ENCODE results near the gene SUGCT.

Gene SUGCT

DNA sequence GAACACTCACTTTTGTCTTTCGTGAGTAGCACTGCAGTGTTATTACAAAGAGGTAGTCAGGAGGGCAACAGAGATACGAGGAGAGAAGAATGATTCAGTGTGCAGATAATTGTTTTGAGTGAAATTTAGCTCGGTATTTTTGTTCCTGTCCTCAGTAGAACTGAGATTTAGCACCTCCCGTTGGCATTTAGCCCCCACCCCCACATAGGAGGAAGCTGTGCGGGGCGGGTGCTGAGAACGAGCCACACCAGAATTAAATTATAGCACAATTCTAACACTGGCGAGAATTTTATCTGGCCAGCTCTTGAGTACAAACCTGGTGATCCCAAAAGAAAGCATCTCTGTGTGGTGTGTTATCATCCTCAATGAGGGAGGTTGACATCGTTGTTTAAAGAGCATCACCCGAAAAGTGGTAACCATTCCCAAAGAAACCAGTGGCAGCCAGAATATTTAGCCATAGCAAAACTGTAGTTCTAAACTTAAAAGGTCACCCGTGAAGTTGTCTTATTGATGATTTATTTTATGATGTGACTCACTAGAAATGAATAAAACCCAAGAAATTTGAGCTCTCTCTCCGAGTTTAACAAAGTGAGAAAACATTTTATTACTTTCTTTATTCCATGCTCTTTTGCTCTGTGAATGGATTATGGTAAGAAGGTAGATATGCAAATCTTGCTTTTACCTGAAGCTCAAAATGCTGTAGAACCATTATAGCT lies 612.2 kb downstream of the SUGCT start:
- no peak for DNase-seq

DNA sequence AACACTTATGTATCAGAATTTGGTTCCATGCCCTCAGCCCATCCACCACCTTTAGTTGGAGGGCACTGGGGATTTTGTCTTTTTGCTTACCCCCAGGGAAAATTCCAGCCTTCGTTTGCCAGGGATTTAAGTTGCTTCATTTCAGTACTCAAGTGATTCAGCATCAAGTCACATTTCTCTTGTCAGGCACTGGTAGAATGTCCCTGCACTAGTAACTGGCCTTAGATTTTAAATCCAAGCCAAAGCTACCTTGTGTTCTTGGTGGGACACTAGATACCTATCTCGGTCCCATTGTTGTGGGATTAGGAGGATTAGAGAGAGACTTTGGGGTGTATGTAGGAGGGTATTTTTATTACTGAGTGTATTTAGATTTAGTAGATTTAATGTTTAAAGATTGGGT lies 613.1 kb downstream of the SUGCT start:
- DNase-seq: no peak

DNA sequence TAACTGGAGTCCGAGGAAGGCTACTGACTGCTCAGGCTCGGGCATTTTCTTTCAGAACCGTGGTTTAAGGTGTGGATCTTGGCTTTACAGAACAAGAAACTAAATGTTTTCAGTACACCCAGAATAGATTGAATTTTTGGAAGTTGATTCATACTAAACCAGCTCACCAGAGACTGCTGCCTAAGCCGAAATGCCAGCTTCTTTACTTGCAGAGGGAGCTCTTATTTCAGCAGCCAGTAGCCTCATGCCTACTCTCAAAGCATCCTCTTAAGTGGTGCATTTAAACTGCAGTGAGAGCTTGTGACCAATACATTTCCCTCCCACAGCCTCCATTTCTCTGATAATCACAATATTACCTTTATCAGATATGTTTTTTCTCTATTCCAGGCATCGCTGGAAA lies 615.1 kb downstream of the SUGCT start:
- no peak for DNase-seq

DNA sequence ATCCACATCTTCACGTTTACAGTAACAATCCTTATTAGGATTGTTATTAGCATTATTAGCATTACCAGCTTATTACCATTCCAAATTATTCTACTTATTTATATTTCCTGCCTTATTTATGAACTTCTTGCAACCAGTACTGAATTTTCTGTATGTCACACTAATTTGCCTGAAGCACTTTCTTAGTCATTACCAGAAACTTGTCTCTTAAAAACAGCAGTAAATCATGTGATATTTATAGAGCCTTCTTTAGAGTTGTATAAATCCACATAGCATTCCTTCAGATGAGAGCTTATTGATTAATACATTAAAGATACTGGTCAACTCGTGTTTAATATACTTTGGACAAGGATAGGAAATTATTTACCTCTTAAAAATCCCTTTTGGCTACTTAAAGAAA lies 618.6 kb downstream of the SUGCT start:
- DNase-seq: no peak

DNA sequence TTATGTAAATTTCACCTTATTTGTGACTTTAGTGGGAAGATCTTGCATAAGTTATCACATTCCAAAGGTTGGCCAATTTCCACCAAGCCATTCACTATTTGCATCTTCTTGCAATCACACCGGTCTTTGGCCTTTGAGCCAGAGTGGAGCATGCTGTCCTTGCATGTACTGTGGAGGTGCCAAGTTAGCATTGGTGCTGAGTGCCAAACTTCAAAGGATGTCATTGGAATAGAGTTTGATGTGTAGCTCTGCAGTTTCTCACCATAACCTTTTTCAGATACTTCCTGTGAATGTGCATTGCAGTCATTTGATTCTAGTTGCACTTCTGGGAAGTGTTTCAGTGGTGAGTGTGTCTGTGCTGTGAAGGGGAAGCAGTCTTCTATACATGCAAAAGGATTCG lies 620.6 kb downstream of the SUGCT start:
- DNase-seq: no peak

DNA sequence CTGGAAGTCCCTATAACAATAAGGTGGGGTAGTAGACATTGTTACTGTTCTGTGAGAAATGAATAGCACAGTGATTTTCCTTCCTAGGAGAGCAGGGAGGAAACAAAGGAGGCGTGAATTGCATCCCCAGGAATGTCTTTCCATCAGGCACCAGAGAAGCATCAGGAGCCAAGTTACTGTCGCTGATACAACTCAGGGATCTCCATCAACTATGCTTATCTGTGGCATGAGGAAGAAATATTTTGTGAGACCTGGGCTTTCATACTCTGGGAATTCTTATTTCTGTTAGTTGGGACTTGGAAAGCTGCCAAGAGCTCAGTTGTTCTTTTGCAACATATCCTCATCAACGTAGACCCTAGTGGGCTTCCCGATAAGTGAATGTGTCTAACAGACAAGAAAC lies 622.3 kb downstream of the SUGCT start:
- DNase-seq: no peak

DNA sequence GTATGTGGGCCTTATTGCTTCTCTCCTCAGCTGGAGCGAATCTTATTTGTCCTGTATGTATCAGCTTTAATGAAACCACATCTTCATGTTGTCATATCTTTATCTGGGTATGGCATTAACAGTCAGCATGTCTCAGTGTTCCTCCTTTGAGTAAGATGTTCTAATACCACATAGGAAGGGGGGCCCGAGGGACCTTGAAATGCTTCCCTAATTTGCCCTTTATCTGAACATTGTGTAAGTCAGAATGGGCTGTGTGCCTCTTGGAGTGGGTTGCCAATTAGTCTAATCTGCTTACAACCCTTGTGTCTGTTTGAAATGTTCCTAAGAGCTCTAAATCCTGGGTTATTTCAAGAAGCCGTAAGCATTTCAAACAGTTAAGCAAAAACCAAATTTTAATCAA lies 623.8 kb downstream of the SUGCT start:
- DNase-seq: no peak

DNA sequence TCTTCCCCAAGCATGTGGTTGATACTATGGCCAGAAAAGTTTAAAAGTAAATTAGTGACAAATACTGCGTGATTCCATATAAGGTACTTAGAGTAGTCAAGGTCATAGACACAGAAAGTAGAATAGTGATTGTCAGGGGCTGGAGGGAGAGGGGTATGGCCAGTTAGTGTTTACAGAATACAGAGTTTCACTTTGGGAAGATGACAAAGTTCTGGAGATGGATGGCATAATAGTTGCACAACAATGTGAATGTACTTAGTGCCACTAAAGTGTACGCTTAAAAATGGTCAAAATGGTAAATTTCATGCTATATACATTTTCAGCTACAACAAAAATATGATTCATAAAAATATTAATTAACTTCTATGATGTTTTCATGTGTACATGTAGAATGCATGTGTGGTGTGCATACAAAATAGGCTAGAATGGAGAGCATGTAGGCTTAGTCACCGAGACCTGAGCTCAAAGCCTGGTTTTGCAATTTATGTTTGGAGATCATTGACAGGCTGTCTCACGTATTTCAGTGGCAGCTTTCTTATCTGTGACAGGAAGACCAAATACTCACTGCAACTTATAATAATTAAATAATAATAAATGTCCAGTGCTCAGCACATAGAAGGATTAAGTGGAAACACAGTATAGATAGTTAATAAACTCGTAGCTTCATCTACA lies 625.6 kb downstream of the SUGCT start:
- no peak for DNase-seq

DNA sequence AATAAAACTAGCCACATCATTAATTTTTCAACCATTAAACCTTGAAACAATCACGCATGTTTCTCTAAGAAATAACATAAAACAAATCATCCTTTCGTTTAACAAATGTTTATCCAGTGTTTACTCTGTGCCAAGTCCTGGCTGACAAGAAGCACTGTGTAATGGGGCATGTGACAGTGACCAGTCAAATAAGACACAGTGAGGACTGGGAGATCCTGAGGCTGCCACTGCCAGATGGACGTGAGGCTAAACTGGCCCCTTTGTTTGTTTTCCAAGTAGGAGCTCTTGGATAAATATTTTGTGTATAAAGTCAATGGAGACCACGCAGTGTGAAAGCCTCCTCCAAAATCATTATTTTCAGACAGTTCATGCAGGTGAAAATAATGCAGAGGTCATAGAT lies 626.2 kb downstream of the SUGCT start:
- DNase-seq: no peak

DNA sequence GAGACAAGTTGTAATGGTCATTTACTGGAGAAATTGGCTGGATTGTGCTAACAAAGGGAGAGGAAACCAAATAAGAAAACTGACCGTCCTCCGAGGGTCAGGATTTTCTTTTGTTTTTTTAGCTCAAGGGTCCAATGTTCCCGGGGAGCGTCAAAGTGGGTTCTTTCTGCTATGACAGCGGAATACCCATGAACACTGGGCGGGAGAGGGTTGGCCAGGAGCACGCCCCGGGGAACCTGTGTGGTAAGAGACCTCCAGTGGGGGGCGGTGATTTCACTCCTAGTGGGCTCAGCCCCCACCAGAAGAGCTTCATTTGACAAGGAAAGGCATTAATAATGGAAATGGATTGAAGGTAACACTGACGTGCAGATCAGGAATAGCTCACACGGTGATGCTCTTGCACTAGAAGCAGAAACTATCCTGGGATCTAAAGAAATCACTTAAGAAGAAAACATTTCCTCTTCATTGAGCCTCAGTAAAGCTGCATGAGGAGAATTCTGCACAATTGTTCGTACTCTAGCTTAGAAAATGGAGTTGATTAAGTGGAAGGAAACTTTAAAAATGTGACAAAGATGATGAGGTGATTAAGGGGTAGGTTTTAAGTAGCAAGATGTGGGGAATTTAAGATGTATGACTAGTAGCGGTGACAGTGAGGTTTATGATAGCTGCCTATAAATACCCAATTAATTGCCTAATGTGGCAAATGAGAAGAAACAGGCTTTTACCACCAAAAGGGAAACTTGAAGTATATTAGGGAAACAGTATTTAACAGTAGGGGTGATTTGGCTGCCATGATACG lies 627.2 kb downstream of the SUGCT start:
- DNase-seq: no peak

DNA sequence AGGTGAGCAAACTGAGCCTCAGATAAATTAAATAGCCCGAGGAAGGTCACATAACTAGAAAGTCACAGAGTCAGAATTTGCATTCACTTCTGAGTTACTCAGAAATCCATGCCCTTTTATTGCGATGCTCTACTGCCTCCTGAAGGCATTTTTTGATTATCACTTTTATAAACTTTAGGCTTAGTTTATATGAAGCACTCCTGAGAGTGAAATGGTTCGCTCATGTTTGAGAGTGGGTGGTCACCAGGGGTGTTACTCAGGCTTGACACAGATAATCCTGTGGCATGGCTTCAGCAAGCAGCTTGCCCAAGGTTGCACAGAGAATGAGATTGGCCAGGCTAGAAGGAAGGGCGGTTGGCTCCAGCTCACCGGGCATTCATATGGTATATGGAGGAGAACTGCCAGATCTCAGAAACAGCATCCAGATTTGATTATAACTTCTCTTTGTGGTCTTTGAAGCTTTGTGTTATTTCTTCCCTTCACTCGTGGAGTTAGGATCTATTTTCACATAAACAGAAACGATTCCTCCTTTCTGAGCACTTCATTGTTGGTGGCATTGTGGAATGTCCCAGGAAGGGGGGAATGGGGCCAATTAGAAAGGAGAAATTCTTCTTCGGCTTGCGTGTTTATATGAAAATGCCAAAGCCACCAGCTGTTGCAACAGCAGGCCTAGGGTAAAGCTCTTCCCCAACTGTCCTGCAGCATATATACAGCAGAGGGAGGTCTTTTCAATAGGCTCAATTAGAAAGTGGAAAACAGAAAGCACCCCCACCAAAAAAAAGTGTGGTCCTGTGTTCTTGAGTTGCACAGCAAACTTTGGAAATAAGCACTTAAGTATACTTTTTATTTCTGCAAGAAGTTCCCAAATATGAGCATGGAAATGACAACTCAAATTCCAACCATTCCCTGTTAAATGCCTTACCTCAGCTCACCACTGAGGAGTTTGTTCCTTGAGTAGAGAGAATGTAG lies 628.8 kb downstream of the SUGCT start:
- DNase-seq: no peak

DNA sequence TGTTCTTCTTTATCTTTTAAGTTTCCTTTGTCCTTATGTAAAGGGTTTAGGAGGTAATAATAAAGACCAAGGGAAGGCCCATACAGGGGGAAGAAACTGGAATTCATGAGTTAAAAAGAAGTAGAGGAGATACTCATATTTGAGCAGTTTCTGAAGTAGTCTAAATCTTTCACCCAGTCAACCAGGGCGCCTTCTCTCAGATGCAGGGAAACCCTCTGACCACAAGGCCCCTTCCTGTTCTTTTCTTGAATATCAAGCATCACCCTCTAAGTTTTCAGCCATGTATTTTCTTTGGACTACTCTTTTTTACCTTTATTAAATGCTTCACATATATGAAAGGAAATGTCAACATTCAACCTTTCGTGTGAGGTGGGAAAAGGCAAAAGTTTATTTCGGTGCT lies 630.8 kb downstream of the SUGCT start:
- DNase-seq: no peak

DNA sequence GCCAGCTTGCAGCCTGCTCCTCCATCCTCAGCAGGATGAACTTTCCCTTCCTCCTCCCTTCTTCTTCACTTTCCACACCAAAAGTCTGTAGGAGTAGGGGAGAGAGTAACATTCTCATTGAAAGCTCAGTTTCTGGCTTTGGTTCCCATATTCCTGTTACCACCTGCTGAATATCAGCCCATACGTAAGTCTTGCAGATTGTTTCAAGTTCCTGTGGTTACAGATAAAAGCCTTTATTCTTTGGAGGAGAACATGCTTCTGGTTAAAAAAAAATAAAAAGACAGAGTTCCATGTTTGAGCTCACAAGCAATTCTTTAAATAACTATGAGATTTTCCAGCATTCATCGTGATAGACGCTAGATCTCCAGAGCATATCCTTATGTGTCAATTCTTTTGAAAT lies 637.3 kb downstream of the SUGCT start:
- no peak for DNase-seq

DNA sequence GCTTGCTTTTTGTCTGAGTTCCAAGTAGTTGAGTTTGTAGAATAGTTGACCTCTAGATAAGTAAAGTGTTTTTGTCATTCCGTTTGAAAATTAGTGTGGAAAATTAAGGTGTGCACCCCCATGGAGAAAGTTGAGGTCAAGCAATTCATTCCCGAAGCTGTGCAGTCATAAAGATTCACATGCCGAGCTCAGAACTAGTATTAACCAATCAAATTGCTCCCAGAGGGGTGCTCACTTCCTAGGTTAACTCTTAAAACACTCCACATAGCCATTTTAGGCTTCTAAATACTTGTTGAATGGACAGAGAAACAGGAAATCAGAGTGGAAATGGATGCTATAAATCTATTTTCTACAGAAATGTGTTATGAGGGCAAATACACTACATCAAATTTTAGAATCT lies 638.9 kb downstream of the SUGCT start:
- no peak for DNase-seq

DNA sequence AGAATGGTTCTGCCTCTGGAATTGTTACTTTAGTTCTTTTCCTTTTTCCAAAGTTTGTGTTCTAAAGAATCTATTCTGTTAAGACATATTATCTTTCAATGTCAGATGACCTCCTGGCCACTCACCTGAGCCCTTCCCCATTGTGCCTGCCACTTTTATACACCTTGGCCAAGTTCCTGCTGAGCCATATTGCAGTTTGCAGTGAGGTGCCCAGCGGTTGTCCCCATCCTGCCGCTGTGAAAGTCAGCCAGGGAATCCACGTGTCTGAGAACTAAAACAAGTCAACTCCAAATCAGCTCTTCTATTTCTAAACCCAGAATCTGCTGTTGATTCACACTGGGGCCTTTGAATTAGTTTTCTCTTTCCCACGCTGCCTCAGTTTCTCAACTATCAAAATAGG lies 641.1 kb downstream of the SUGCT start:
- no peak for DNase-seq

DNA sequence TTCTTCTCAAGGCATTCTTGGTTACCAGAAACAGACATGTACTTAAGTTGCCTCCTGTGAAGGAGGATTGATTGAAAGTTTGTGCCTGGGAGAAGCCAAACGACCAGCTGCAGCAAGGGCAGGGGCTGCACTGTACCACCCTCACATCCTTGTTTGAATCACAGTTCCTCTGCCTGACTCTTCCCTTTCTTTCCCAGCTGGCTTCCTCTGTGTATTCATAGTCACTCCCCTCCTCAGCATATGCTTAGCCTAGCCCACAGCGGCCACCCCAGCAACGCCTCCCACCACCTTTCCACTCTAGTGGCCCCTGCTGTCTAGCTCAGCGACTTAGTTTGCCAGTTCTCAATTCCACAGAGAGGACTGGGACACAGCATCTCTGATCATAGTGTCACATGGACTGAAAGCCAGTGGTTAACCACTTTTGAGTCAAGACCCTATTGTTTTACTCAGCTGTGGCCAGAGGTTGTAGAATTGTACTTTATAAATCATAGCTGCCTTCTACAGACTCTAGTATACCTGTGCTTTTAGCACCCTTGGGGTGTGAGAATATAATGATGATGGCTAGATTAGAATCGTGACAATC lies 643.0 kb downstream of the SUGCT start:
- no peak for DNase-seq

DNA sequence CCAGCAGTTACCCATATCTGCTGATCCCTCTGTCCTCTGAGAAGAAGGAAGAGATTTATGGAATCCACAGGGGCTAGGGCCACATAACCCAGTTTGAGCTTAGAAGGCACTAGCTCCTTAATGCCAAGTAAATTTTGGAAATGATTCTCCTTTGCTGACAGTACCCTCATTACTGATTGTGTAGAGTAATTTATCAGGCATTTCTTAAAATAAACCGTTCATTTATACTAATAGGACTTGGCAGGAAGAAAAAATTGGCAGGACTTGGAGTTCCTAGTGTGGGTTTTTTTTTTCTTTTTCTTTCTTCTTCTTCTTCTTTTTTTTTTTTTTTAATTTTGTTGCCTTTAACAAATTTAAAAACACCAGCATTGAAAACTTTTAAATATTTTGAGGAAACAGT lies 645.7 kb downstream of the SUGCT start:
- no peak for DNase-seq

DNA sequence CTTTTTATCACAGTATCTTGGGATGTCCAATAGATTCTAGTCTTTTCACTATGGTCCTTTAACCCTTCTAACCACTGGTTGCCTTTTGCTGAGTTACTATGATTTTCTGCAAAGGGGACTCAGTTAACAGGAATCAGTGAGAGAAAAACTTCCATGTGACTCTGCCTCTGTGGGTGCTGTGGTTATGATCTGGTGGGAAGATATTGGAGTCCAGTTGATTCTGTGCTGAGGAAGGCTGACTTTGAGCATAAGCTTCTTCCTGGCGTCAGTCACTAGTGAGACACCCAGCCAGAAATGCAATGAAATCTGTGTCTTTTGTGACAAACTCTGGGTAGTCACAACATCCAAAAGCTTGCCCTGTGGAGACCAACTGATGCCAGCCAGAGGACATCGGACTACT lies 648.0 kb downstream of the SUGCT start:
- DNase-seq: no peak

DNA sequence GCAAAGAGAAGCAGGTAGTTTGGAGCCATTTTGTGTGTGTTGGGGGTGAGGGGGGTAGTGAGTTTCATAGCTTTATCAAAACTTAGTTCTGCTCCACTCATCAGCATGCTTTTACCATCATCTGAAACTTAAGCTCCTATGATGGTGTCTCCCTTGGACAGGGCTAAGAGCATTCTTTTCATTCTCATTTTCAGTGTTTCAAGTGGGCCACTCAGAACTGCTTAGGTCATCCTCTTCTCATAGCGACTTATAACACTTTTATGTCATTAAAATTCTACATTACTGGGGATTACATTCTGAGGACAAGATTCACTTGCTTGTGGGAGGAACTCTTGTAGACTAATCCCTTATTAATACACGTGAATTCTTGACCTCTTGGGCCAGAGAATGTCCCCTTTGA lies 649.4 kb downstream of the SUGCT start:
- DNase-seq: no peak

DNA sequence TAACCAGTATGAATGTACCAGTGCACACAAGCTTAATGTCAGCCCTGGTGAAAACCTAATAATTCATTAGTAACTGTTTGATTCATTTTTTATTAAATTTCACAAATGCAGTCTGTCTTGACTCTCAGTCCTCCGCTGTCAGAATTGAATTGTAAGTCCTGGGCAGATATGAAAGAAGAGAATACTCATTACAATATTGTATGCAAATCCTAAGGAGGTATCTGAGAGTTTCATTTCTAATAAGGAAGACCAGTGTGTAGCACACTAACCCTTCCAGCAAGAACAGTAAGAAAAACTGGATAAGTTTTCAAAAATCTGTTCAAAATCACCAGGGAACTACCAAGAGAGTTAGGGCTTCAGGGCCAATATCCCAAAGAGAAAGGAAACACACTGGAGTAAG lies 652.1 kb downstream of the SUGCT start:
- no peak for DNase-seq

DNA sequence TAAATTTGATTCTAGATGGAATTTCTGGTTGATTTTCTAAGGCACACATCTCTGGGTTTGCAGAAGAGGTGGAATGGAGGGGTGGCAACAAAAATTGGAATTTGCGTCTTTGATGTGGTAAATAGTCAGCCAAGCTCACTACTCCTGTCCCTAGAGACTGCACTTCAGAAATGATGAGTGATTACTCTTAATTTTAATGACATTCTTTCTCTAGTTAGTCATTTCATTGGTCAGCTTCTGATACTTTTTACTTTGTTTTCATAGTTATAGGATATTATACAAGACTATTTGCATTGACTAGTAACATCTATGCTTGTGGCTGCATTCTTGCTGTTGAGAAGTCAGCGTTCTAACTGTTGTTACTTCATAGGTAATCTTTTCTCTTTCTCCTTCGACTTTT lies 658.3 kb downstream of the SUGCT start:
- DNase-seq: no peak

DNA sequence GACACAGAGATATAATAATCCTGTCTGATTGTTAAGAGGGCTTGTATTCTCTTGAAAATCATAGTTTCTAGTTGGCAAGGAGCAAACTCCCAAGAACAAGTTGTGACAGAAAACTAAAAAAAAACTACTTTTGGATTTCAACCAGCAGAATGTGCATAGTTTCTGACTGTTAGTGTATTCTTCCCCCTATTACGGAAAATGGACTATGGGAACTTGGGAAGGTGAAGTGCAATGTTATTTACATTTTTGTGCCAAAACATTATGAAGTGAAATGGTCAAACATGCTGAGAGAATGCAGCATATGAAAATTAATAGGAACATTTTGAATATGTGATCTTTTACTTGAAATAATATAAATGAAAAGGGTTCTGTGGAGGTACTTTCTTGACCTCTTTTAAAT lies 660.8 kb downstream of the SUGCT start:
- no peak for DNase-seq

DNA sequence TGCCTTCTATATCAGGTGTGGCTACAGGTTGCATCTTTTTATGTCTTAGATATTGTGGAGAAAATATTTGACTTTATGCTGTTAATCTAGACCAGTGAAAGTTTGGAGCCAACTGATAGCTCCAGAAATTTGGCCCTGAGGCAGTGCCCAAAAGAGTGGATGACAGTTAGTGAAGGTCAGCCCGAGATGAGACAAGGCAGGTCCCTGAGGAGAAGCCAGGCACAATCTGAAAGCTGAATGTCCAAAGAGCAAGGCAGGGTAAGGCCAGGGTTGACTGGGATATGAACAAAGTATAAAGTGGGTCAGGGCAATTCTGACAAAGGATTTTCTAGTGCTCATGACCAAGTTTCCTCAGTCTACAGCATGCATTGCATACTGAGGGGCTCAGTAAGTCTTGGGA lies 661.9 kb downstream of the SUGCT start:
- DNase-seq: no peak

Data from inflammatory macrophage treated with lipopolysaccharide for 4 hours (primary cell).